ENCODE results near the gene PPIE.

DNA sequence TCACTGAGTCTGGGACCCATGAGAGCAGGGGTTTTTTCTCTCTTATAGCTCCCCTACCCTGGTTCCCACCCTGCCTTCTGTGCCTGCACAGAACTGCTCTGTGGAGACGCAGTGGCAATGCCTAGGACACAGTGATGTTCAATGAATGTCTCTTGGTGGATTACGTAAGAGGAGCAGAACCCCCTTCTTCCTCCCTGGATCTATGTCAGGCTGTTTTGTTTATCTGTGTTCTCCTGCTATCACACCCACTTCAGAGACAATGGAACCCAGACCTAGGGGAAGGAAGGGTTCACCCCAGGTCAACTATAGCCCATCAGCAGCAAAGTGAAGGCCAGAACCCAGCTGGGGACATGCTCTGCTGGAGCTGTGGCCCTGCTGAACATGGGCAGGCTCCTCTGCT, 49.5 kb upstream of the PPIE start:
- TF ChIP-seq, protein P1, sequence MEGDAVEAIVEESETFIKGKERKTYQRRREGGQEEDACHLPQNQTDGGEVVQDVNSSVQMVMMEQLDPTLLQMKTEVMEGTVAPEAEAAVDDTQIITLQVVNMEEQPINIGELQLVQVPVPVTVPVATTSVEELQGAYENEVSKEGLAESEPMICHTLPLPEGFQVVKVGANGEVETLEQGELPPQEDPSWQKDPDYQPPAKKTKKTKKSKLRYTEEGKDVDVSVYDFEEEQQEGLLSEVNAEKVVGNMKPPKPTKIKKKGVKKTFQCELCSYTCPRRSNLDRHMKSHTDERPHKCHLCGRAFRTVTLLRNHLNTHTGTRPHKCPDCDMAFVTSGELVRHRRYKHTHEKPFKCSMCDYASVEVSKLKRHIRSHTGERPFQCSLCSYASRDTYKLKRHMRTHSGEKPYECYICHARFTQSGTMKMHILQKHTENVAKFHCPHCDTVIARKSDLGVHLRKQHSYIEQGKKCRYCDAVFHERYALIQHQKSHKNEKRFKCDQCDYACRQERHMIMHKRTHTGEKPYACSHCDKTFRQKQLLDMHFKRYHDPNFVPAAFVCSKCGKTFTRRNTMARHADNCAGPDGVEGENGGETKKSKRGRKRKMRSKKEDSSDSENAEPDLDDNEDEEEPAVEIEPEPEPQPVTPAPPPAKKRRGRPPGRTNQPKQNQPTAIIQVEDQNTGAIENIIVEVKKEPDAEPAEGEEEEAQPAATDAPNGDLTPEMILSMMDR (optimal IDR thresholded peaks at IDR 0.05 in 1 of 3, IDR thresholded peaks at IDR 0.05 in 1 of 3, conservative IDR thresholded peaks at IDR 0.05 in 1 of 3; ENCODE audit: extremely low read depth in 1 of 3, insufficient read depth in 2 of 3, low read length in 3 of 3) = no peak
- peak; percentile 32 for TF ChIP-seq EZH2 (IDR thresholded peaks at IDR 0.05; ENCODE audit: low read length)
